PC-3 (cell line): ENCODE results near the gene FAM163B.

ENCODE experiments used
- CTCF ChIP-seq: fragments of 300-600 bp; sonication (generic); conservative IDR thresholded peaks from 2 replicates; pipeline ENCODE4 v1.5.1; 2017; ENCODE audit warnings: antibody characterized with exemption, low read depth, mild to moderate bottlenecking, low read length
- EZH2 ChIP-seq: fragments of 300-600 bp; sonication (generic); IDR thresholded peaks from one replicate; pipeline ENCODE4 v1.6.1; 2017; ENCODE audit warnings: antibody characterized with exemption, mild to moderate bottlenecking, low read length; ENCODE audit not compliant: unreplicated experiment

- TF ChIP-seq CTCF (no peak), EZH2 (no peak)
Measured at GRCh38 chr9:133584559-133585476, 24.4 kb downstream of the FAM163B start.
